BLaER1 treated with 17β-estradiol and CSF1 and Interleukin-3, amounts not matched to agents 10 nM and 100 nM (cell line): Measurements from ENCODE around the gene SFXN2.

Source experiments
- H3K27ac ChIP-seq, 11 experiments: shearing (Covaris generic); formaldehyde crosslinking; 2 replicates each; pipeline ENCODE4 v1.8.1; 2022
- H3K27me3 ChIP-seq, 11 experiments: shearing (Covaris generic); formaldehyde crosslinking; 2 replicates each; pipeline ENCODE4 v1.8.1; 2022
- H3K36me3 ChIP-seq, 11 experiments: shearing (Covaris generic); formaldehyde crosslinking; 2 replicates each; pipeline ENCODE4 v1.8.1; 2022
- H3K4me1 ChIP-seq, 10 experiments: shearing (Covaris generic); formaldehyde crosslinking; 2 replicates each; pipeline ENCODE4 v1.8.1; 2022
- H3K4me2 ChIP-seq, 11 experiments: shearing (Covaris generic); formaldehyde crosslinking; 2 replicates each; pipeline ENCODE4 v1.8.1; 2022
- H3K4me3 ChIP-seq, 10 experiments: shearing (Covaris generic); formaldehyde crosslinking; 2 replicates each; pipeline ENCODE4 v1.8.1; 2022
- H3K9ac ChIP-seq, 11 experiments: shearing (Covaris generic); formaldehyde crosslinking; 2 replicates each; pipeline ENCODE4 v1.8.1; 2022
- H3K9me3 ChIP-seq, 11 experiments: shearing (Covaris generic); formaldehyde crosslinking; replicated peaks in 1 of 11; 2 replicates each; pipeline ENCODE4 v1.8.1; 2022
- H4K20me1 ChIP-seq, 11 experiments: shearing (Covaris generic); formaldehyde crosslinking; 2 replicates each; pipeline ENCODE4 v1.8.1; 2022
- Cebpa-rat ChIP-seq, 11 experiments: shearing (Covaris generic); IDR thresholded peaks; 2 replicates each; pipeline ENCODE4 v1.8.1; 2022

The SFXN2 gene

GRCh38 chr10:102781921-102782557 is 67.6 kb downstream of the SFXN2 start:
- Histone ChIP-seq H3K4me1 (peaks cover 29 to 100% (median 66%) of the 10 kb centered on the region in 10 experiments), H3K4me2 (peak overlapping the region in 5 of 11 experiments; percentile 44 to 97 (median 81); a peak in 9 of 22 replicates), H3K27me3 (no peaks in the 10 kb centered on the region), H3K4me3 (no peak overlapping the region), H3K27ac (peak overlapping the region in 3 of 11 experiments; percentile 82 to 87 (median 85); a peak in 4 of 22 replicates), H3K36me3 (peaks cover 14 to 39% (median 25%) of the 10 kb centered on the region in 11 experiments; a peak in 18 of 22 replicates), H3K9ac (0 out of 22 replicates have a peak overlapping the region, but pooled peaks of 1 of the 11 experiments have one; percentile 45), H3K9me3 (peaks cover 0 to 9% (median 0%) of the 10 kb centered on the region in 11 experiments; a peak in 3 of 22 replicates), H4K20me1 (peaks cover 0 to 54% (median 11%) of the 10 kb centered on the region in 11 experiments; a peak in 7 of 22 replicates)
- no peak for TF ChIP-seq Cebpa-rat (IDR thresholded peaks at IDR 0.05)

- peak overlapping the region in 7 of 11 experiments; percentile 10 to 97 (median 46); a peak in 13 of 22 replicates for H3K4me2 ChIP-seq
- H3K9ac ChIP-seq, result peak overlapping the region in 3 of 11 experiments; percentile 14 to 45 (median 32); a peak in 3 of 22 replicates
- H3K9me3 ChIP-seq, result peaks cover 0 to 9% (median 0%) of the 10 kb centered on the region in 11 experiments; a peak in 3 of 22 replicates
- peaks cover 20 to 100% (median 64%) of the 10 kb centered on the region in 10 experiments for H3K4me1 ChIP-seq
- peak overlapping the region in 7 of 11 experiments; percentile 17 to 87 (median 30); a peak in 9 of 22 replicates for H3K27ac ChIP-seq
- H4K20me1 ChIP-seq, result peaks cover 0 to 54% (median 11%) of the 10 kb centered on the region in 11 experiments; a peak in 7 of 22 replicates
- TF ChIP-seq Cebpa-rat (IDR thresholded peaks at IDR 0.05), result no peak
- no peak overlapping the region for H3K4me3 ChIP-seq
- no peaks in the 10 kb centered on the region for H3K27me3 ChIP-seq
- H3K36me3 ChIP-seq, result peaks cover 14 to 37% (median 25%) of the 10 kb centered on the region in 11 experiments; a peak in 18 of 22 replicates
Measured at GRCh38 chr10:102782673-102783551, 68.5 kb downstream of the SFXN2 start.

- TF ChIP-seq Cebpa-rat (IDR thresholded peaks at IDR 0.05), result no peak
- Histone ChIP-seq H3K9ac (peak overlapping the region in 3 of 11 experiments; percentile 14 to 45 (median 32); a peak in 2 of 22 replicates), H3K36me3 (peaks cover 14 to 37% (median 25%) of the 10 kb centered on the region in 11 experiments; a peak in 18 of 22 replicates), H3K27me3 (no peaks in the 10 kb centered on the region), H3K4me2 (peak overlapping the region in 6 of 11 experiments; percentile 33 to 97 (median 64); a peak in 12 of 22 replicates), H3K9me3 (peaks cover 0 to 9% (median 0%) of the 10 kb centered on the region in 11 experiments; a peak in 3 of 22 replicates), H4K20me1 (peaks cover 0 to 54% (median 11%) of the 10 kb centered on the region in 11 experiments; a peak in 7 of 22 replicates), H3K27ac (peak overlapping the region in 6 of 11 experiments; percentile 17 to 87 (median 55); a peak in 9 of 22 replicates), H3K4me1 (peaks cover 17 to 100% (median 60%) of the 10 kb centered on the region in 10 experiments), H3K4me3 (no peak overlapping the region)
Measured at GRCh38 chr10:102783568-102783967, 69.1 kb downstream of the SFXN2 start.

GRCh38 chr10:102785818-102786217 is 71.4 kb downstream of the SFXN2 start:
- peak overlapping the region in 6 of 11 experiments; percentile 17 to 74 (median 60); a peak in 10 of 22 replicates for H3K9ac ChIP-seq
- H3K4me2 ChIP-seq, result peak overlapping the region; percentile 33 to 97 (median 81)
- peaks cover 0 to 27% (median 12%) of the 10 kb centered on the region in 11 experiments; a peak in 19 of 22 replicates for H3K9me3 ChIP-seq
- H4K20me1 ChIP-seq, result peaks cover 0 to 49% (median 7%) of the 10 kb centered on the region in 11 experiments; a peak in 7 of 22 replicates
- H3K27ac ChIP-seq, result peak overlapping the region in 9 of 11 experiments; percentile 49 to 87 (median 61); a peak in 19 of 22 replicates
- peak overlapping the region in 7 of 10 experiments; percentile 10 to 56 (median 28); a peak in 11 of 20 replicates for H3K4me3 ChIP-seq
- peak in 5 of 11 experiments; percentile 23 to 73 (median 65); a peak in 6 of 22 replicates for TF ChIP-seq Cebpa-rat (IDR thresholded peaks at IDR 0.05)
- H3K27me3 ChIP-seq, result no peaks in the 10 kb centered on the region
- H3K4me1 ChIP-seq, result peaks cover 17 to 93% (median 57%) of the 10 kb centered on the region in 10 experiments
- peaks cover 10 to 45% (median 31%) of the 10 kb centered on the region in 11 experiments; a peak in 16 of 22 replicates for H3K36me3 ChIP-seq

GRCh38 chr10:102791754-102792395 is 77.4 kb downstream of the SFXN2 start:
- TF ChIP-seq Cebpa-rat (IDR thresholded peaks at IDR 0.05), result no peak
- H3K4me3 ChIP-seq, result no peak overlapping the region
- H3K9ac ChIP-seq, result peak overlapping the region in 1 of 11 experiments; percentile 15; a peak in 1 of 22 replicates
- no peaks in the 10 kb centered on the region for H3K27me3 ChIP-seq
- peaks cover 0 to 19% (median 12%) of the 10 kb centered on the region in 11 experiments; a peak in 19 of 22 replicates for H3K9me3 ChIP-seq
- H3K4me2 ChIP-seq, result peak overlapping the region in 2 of 11 experiments; percentile 77 to 92; a peak in 5 of 22 replicates
- H3K4me1 ChIP-seq, result peaks cover 24 to 92% (median 34%) of the 10 kb centered on the region in 10 experiments
- H3K27ac ChIP-seq, result peak overlapping the region in 2 of 11 experiments; percentile 7 to 11; a peak in 1 of 22 replicates
- peaks cover 0 to 22% (median 0%) of the 10 kb centered on the region in 11 experiments; a peak in 3 of 22 replicates for H4K20me1 ChIP-seq
- H3K36me3 ChIP-seq, result peaks cover 4 to 55% (median 20%) of the 10 kb centered on the region in 11 experiments; a peak in 14 of 22 replicates
